BLaER1 treated with 17β-estradiol and CSF1 and Interleukin-3, amounts not matched to agents 10 nM and 100 nM (cell line): ENCODE data around the gene FAM47E.

Experiments
- H3K27ac ChIP-seq, 11 experiments: shearing (Covaris generic); formaldehyde crosslinking; 2 replicates each; pipeline ENCODE4 v1.8.1; 2022
- H3K27me3 ChIP-seq, 11 experiments: shearing (Covaris generic); formaldehyde crosslinking; 2 replicates each; pipeline ENCODE4 v1.8.1; 2022
- H3K36me3 ChIP-seq, 11 experiments: shearing (Covaris generic); formaldehyde crosslinking; 2 replicates each; pipeline ENCODE4 v1.8.1; 2022
- H3K4me1 ChIP-seq, 10 experiments: shearing (Covaris generic); formaldehyde crosslinking; 2 replicates each; pipeline ENCODE4 v1.8.1; 2022
- H3K4me2 ChIP-seq, 11 experiments: shearing (Covaris generic); formaldehyde crosslinking; 2 replicates each; pipeline ENCODE4 v1.8.1; 2022
- H3K4me3 ChIP-seq, 10 experiments: shearing (Covaris generic); formaldehyde crosslinking; 2 replicates each; pipeline ENCODE4 v1.8.1; 2022
- H3K9ac ChIP-seq, 11 experiments: shearing (Covaris generic); formaldehyde crosslinking; 2 replicates each; pipeline ENCODE4 v1.8.1; 2022
- H3K9me3 ChIP-seq, 11 experiments: shearing (Covaris generic); formaldehyde crosslinking; replicated peaks in 1 of 11; 2 replicates each; pipeline ENCODE4 v1.8.1; 2022
- H4K20me1 ChIP-seq, 11 experiments: shearing (Covaris generic); formaldehyde crosslinking; 2 replicates each; pipeline ENCODE4 v1.8.1; 2022
- Cebpa-rat ChIP-seq, 11 experiments: shearing (Covaris generic); IDR thresholded peaks; 2 replicates each; pipeline ENCODE4 v1.8.1; 2022

The FAM47E gene

GRCh38 chr4:76250962-76251361 lies 559 bp upstream of the FAM47E start:
- Histone ChIP-seq H3K27ac (no peak overlapping the region), H3K4me1 (no peaks in the 10 kb centered on the region), H3K9me3 (peaks cover 16 to 23% (median 20%) of the 10 kb centered on the region in 11 experiments), H3K9ac (no peak overlapping the region), H3K4me3 (no peak overlapping the region), H3K36me3 (no peaks in the 10 kb centered on the region), H3K27me3 (peaks cover 16 to 26% (median 20%) of the 10 kb centered on the region in 11 experiments), H3K4me2 (no peak overlapping the region), H4K20me1 (no peaks in the 10 kb centered on the region)
- no peak for TF ChIP-seq Cebpa-rat (IDR thresholded peaks at IDR 0.05)

- no peak for TF ChIP-seq Cebpa-rat (IDR thresholded peaks at IDR 0.05)
- H3K4me1 ChIP-seq, result no peaks in the 10 kb centered on the region
- peaks cover 16 to 26% (median 20%) of the 10 kb centered on the region in 11 experiments for H3K27me3 ChIP-seq
- H3K9me3 ChIP-seq, result peaks cover 16 to 23% (median 20%) of the 10 kb centered on the region in 11 experiments
- no peaks in the 10 kb centered on the region for H4K20me1 ChIP-seq
- H3K27ac ChIP-seq, result no peak overlapping the region
- H3K4me3 ChIP-seq, result no peak overlapping the region
- no peak overlapping the region for H3K4me2 ChIP-seq
- H3K9ac ChIP-seq, result no peak overlapping the region
- no peaks in the 10 kb centered on the region for H3K36me3 ChIP-seq
Measured at GRCh38 chr4:76252271-76252653, 741 bp downstream of the FAM47E start.

- H3K4me2 ChIP-seq, result no peak overlapping the region
- no peak overlapping the region for H3K4me3 ChIP-seq
- no peaks in the 10 kb centered on the region for H4K20me1 ChIP-seq
- TF ChIP-seq Cebpa-rat (IDR thresholded peaks at IDR 0.05), result no peak
- peaks cover 16 to 23% (median 20%) of the 10 kb centered on the region in 11 experiments for H3K9me3 ChIP-seq
- H3K4me1 ChIP-seq, result no peaks in the 10 kb centered on the region
- H3K27ac ChIP-seq, result no peak overlapping the region
- H3K9ac ChIP-seq, result no peak overlapping the region
- H3K27me3 ChIP-seq, result peaks cover 16 to 26% (median 20%) of the 10 kb centered on the region in 11 experiments
- H3K36me3 ChIP-seq, result no peaks in the 10 kb centered on the region
Measured at GRCh38 chr4:76253511-76253910, 2.0 kb downstream of the FAM47E start.

GRCh38 chr4:76256032-76256431 lies 4.5 kb downstream of the FAM47E start:
- Histone ChIP-seq H3K27me3 (peaks cover 12 to 19% (median 14%) of the 10 kb centered on the region in 11 experiments), H4K20me1 (no peaks in the 10 kb centered on the region), H3K4me2 (no peak overlapping the region), H3K4me1 (no peaks in the 10 kb centered on the region), H3K36me3 (no peaks in the 10 kb centered on the region), H3K9ac (no peak overlapping the region), H3K9me3 (peaks cover 13 to 18% (median 17%) of the 10 kb centered on the region in 11 experiments), H3K27ac (no peak overlapping the region), H3K4me3 (no peak overlapping the region)
- TF ChIP-seq Cebpa-rat (IDR thresholded peaks at IDR 0.05), result no peak

- no peaks in the 10 kb centered on the region for H3K36me3 ChIP-seq
- H3K27me3 ChIP-seq, result peaks cover 3 to 9% (median 5%) of the 10 kb centered on the region in 11 experiments
- H3K4me3 ChIP-seq, result no peak overlapping the region
- H3K9me3 ChIP-seq, result peaks cover 3 to 9% (median 7%) of the 10 kb centered on the region in 11 experiments
- H3K9ac ChIP-seq, result no peak overlapping the region
- no peak overlapping the region for H3K27ac ChIP-seq
- TF ChIP-seq Cebpa-rat (IDR thresholded peaks at IDR 0.05), result no peak
- no peaks in the 10 kb centered on the region for H4K20me1 ChIP-seq
- no peaks in the 10 kb centered on the region for H3K4me1 ChIP-seq
- H3K4me2 ChIP-seq, result no peak overlapping the region
Measured at GRCh38 chr4:76256968-76257367, 5.4 kb downstream of the FAM47E start.

- H3K4me2 ChIP-seq, result no peak overlapping the region
- H3K9ac ChIP-seq, result no peak overlapping the region
- H3K36me3 ChIP-seq, result no peaks in the 10 kb centered on the region
- H4K20me1 ChIP-seq, result no peaks in the 10 kb centered on the region
- H3K4me1 ChIP-seq, result no peaks in the 10 kb centered on the region
- H3K9me3 ChIP-seq, result peaks cover 0 to 4% (median 0%) of the 10 kb centered on the region in 11 experiments; a peak in 3 of 22 replicates
- H3K27ac ChIP-seq, result no peak overlapping the region
- H3K4me3 ChIP-seq, result no peak overlapping the region
- no peak for TF ChIP-seq Cebpa-rat (IDR thresholded peaks at IDR 0.05)
- 0 out of 22 replicates have a peak, but pooled peaks cover 0 to under 1% (median 0%) of the 10 kb centered on the region in 11 experiments for H3K27me3 ChIP-seq
Measured at GRCh38 chr4:76257824-76258223, 6.3 kb downstream of the FAM47E start.

GRCh38 chr4:76260571-76260970 lies 9.1 kb downstream of the FAM47E start:
- no peaks in the 10 kb centered on the region for H3K27me3 ChIP-seq
- no peaks in the 10 kb centered on the region for H3K36me3 ChIP-seq
- H3K4me3 ChIP-seq, result no peak overlapping the region

GRCh38 chr4:76265631-76266218 lies 14.2 kb downstream of the FAM47E start:
- no peaks in the 10 kb centered on the region for H3K9me3 ChIP-seq
- H3K4me2 ChIP-seq, result no peak overlapping the region
- TF ChIP-seq Cebpa-rat (IDR thresholded peaks at IDR 0.05), result no peak
- H3K27ac ChIP-seq, result no peak overlapping the region
- no peak overlapping the region for H3K9ac ChIP-seq
- H3K36me3 ChIP-seq, result no peaks in the 10 kb centered on the region
- H3K27me3 ChIP-seq, result no peaks in the 10 kb centered on the region
- H3K4me3 ChIP-seq, result no peak overlapping the region
- no peaks in the 10 kb centered on the region for H4K20me1 ChIP-seq
- H3K4me1 ChIP-seq, result no peaks in the 10 kb centered on the region

More at GRCh38 chr4:76260571-76260970, 9.1 kb downstream of the FAM47E start:
- no peak overlapping the region for H3K27ac ChIP-seq
- H3K9me3 ChIP-seq, result peaks cover 0 to 4% (median 0%) of the 10 kb centered on the region in 11 experiments; a peak in 1 of 22 replicates
- no peaks in the 10 kb centered on the region for H3K4me1 ChIP-seq
- no peak overlapping the region for H3K4me2 ChIP-seq
- no peak for TF ChIP-seq Cebpa-rat (IDR thresholded peaks at IDR 0.05)
- no peaks in the 10 kb centered on the region for H4K20me1 ChIP-seq
- H3K9ac ChIP-seq, result no peak overlapping the region

GRCh38 chr4:76266627-76267026 lies 15.1 kb downstream of the FAM47E start:
- no peaks in the 10 kb centered on the region for H3K9me3 ChIP-seq
- H4K20me1 ChIP-seq, result no peaks in the 10 kb centered on the region
- no peak overlapping the region for H3K9ac ChIP-seq
- H3K4me2 ChIP-seq, result no peak overlapping the region
- H3K27me3 ChIP-seq, result no peaks in the 10 kb centered on the region
- no peaks in the 10 kb centered on the region for H3K4me1 ChIP-seq
- no peak overlapping the region for H3K4me3 ChIP-seq
- no peak overlapping the region for H3K27ac ChIP-seq
- H3K36me3 ChIP-seq, result no peaks in the 10 kb centered on the region
- TF ChIP-seq Cebpa-rat (IDR thresholded peaks at IDR 0.05), result no peak

GRCh38 chr4:76267811-76268210 lies 16.3 kb downstream of the FAM47E start:
- Histone ChIP-seq H3K4me1 (no peaks in the 10 kb centered on the region), H3K4me3 (no peak overlapping the region), H3K27me3 (no peaks in the 10 kb centered on the region), H4K20me1 (no peaks in the 10 kb centered on the region), H3K9me3 (no peaks in the 10 kb centered on the region), H3K9ac (no peak overlapping the region), H3K27ac (no peak overlapping the region), H3K36me3 (no peaks in the 10 kb centered on the region), H3K4me2 (no peak overlapping the region)
- no peak for TF ChIP-seq Cebpa-rat (IDR thresholded peaks at IDR 0.05)
